Tibial nerve (tissue), 4 donors: ENCODE measurements around the gene AFAP1. TPM values are rescaled to one million over a fixed set of nuclear protein-coding genes. Genes with fewer than 3 reads are reported as not detected.
A peak's percentile ranks its signal among the peaks of the same experiment; 100 is the strongest.

Experiments used
- DNase-seq, 2 donors: peaks; one replicate each; pipeline ENCODE4 v3.0.0-alpha.2; 2019; ENCODE audit warnings: low spot score in 2 of 2
- H3K27ac ChIP-seq, 4 donors: fragments of 200-600 bp; sonication (generic) in 3 of 4; one replicate each; pipeline ENCODE4 v1.5.1; 2017 to 2019; ENCODE audit warnings: mild to moderate bottlenecking in 1 of 4
- H3K27me3 ChIP-seq, 2 donors: fragments of 200-600 bp; sonication (generic) in 1 of 2; one replicate each; pipeline versions ENCODE4 v1.5.1 to v1.6.0; 2017 to 2019
- H3K36me3 ChIP-seq, 3 donors: fragments of 200-600 bp; sonication (generic); one replicate each; pipeline ENCODE4 v1.5.1; 2018 to 2019
- H3K4me1 ChIP-seq, 4 donors: fragments of 200-600 bp; sonication (generic) in 3 of 4; one replicate each; pipeline ENCODE4 v1.5.1; 2017 to 2019
- H3K4me3 ChIP-seq, 4 donors: fragments of 200-600 bp; sonication (generic) in 3 of 4; one replicate each; pipeline ENCODE4 v1.5.1; 2017 to 2019; ENCODE audit warnings: mild to moderate bottlenecking in 1 of 4, moderate library complexity in 1 of 4
- H3K9me3 ChIP-seq, 4 donors: fragments of 200-600 bp; sonication (generic) in 3 of 4; one replicate each; pipeline ENCODE4 v1.5.1; 2017 to 2019
- CTCF ChIP-seq, 5 experiments: fragments of 200-600 bp in 3 of 5; fragments of 450-650 bp in 2 of 5; sonication (generic) in 3 of 5; IDR thresholded peaks; one replicate each; pipeline ENCODE4 v1.5.1; 2016 to 2019; ENCODE audit warnings: antibody characterized with exemption in 5 of 5, mild to moderate bottlenecking in 3 of 5, moderate library complexity in 2 of 5
- EP300 ChIP-seq, 2 donors: sonication (generic); formaldehyde crosslinking; IDR thresholded peaks; one replicate each; pipeline ENCODE4 v1.6.1; 2017; ENCODE audit warnings: antibody characterized with exemption in 2 of 2, mild to moderate bottlenecking in 1 of 2
- POLR2A ChIP-seq, 2 donors: fragments of 450-650 bp; IDR thresholded peaks; one replicate each; pipeline ENCODE4 v1.6.1; 2017; ENCODE audit warnings: antibody characterized with exemption in 2 of 2, mild to moderate bottlenecking in 2 of 2, moderate library complexity in 2 of 2
- WGBS, 2 donors: methylation state at CpG; one replicate each; pipeline ENCODE4 v1.1.5; 2018; 5-methylcytosine and 5-hydroxymethylcytosine counted together
- total RNA-seq, 4 donors: library from RNA; depleted of rRNA; stranded (reverse); fragments of >200 nt; gene quantifications; one replicate each; pipeline ENCODE4 v1.1.0, GENCODE V29; 2016

AFAP1 gene
- total RNA-seq, 4 donors from 2014 or later: 23.2 to 34.9 (median 32.1) TPM

GRCh38 chr4:7853271-7853670, 86.4 kb downstream of the AFAP1 start:
- Histone ChIP-seq H3K4me1 (peaks cover 0 to 43% (median 8%) of the 10 kb centered on the region in 4 donors), H3K27me3 (no peaks in the 10 kb centered on the region), H3K27ac (peak overlapping the region in 1 of 4 donors; percentile 2), H3K36me3 (peaks cover 0 to 40% (median 0%) of the 10 kb centered on the region in 3 donors), H3K4me3 (no peak overlapping the region), H3K9me3 (no peaks in the 10 kb centered on the region)
- 93 to 94% methylated on average over 11 of the region's 11 CpGs for WGBS, 2 donors
- no peak for TF ChIP-seq EP300 (IDR thresholded peaks at IDR 0.05)
- TF ChIP-seq CTCF (IDR thresholded peaks at IDR 0.05): no peak
- no peak for TF ChIP-seq POLR2A (IDR thresholded peaks at IDR 0.05)
- DNase-seq: no peak

GRCh38 chr4:7852568-7853185, 87.0 kb downstream of the AFAP1 start:
- Histone ChIP-seq H3K27me3 (no peaks in the 10 kb centered on the region), H3K36me3 (peaks cover 0 to 40% (median 0%) of the 10 kb centered on the region in 3 donors), H3K4me3 (no peak overlapping the region), H3K4me1 (peaks cover 0 to 37% (median 6%) of the 10 kb centered on the region in 4 donors), H3K27ac (peak overlapping the region in 1 of 4 donors; percentile 2), H3K9me3 (no peaks in the 10 kb centered on the region)
- DNase-seq: peak; percentile 48
- WGBS, 2 donors: 32 to 52% methylated on average over 12 of the region's 12 CpGs
- no peak for TF ChIP-seq EP300 (IDR thresholded peaks at IDR 0.05)
- TF ChIP-seq CTCF (IDR thresholded peaks at IDR 0.05): no peak
- no peak for TF ChIP-seq POLR2A (IDR thresholded peaks at IDR 0.05)

GRCh38 chr4:7850489-7850888, 89.2 kb downstream of the AFAP1 start:
- Histone ChIP-seq H3K27ac (no peak overlapping the region), H3K36me3 (peaks cover 0 to 38% (median 0%) of the 10 kb centered on the region in 3 donors), H3K9me3 (no peaks in the 10 kb centered on the region), H3K4me1 (peaks cover 0 to 38% (median 0%) of the 10 kb centered on the region in 4 donors), H3K4me3 (no peak overlapping the region), H3K27me3 (no peaks in the 10 kb centered on the region)
- DNase-seq: no peak
- no peak for TF ChIP-seq EP300 (IDR thresholded peaks at IDR 0.05)
- WGBS, 2 donors: 85 to 90% methylated on average over 11 of the region's 11 CpGs

- no peak for DNase-seq
- no peaks in the 10 kb centered on the region for H3K9me3 ChIP-seq
- H3K4me1 ChIP-seq: peaks cover 0 to 52% (median 3%) of the 10 kb centered on the region in 4 donors
- WGBS, 2 donors: 87 to 98% methylated on average over 6 of the region's 6 CpGs
- peaks cover 0 to 13% (median 0%) of the 10 kb centered on the region in 3 donors for H3K36me3 ChIP-seq
- H3K27me3 ChIP-seq: no peaks in the 10 kb centered on the region
- peak overlapping the region in 1 of 4 donors; percentile 71 for H3K27ac ChIP-seq
- TF ChIP-seq POLR2A (IDR thresholded peaks at IDR 0.05) (no peak), EP300 (IDR thresholded peaks at IDR 0.05) (no peak), CTCF (IDR thresholded peaks at IDR 0.05) (no peak)
- no peak overlapping the region for H3K4me3 ChIP-seq
Observed at GRCh38 chr4:7847206-7847605, 92.5 kb downstream of the AFAP1 start.

GRCh38 chr4:7845493-7846128, 94.0 kb downstream of the AFAP1 start:
- Histone ChIP-seq H3K4me3 (no peak overlapping the region), H3K27ac (peak overlapping the region in 1 of 4 donors; percentile 71), H3K4me1 (peaks cover 0 to 55% (median 3%) of the 10 kb centered on the region in 4 donors), H3K27me3 (no peaks in the 10 kb centered on the region), H3K9me3 (no peaks in the 10 kb centered on the region), H3K36me3 (peaks cover 0 to 9% (median 0%) of the 10 kb centered on the region in 3 donors)
- TF ChIP-seq POLR2A (IDR thresholded peaks at IDR 0.05): no peak
- no peak for TF ChIP-seq EP300 (IDR thresholded peaks at IDR 0.05)
- TF ChIP-seq CTCF (IDR thresholded peaks at IDR 0.05): no peak
- 73 to 76% methylated on average over 13 of the region's 13 CpGs for WGBS, 2 donors
- no peak for DNase-seq
